Fibroblast of skin of back (primary cell): ENCODE measurements around the gene MAP3K3.
A peak's percentile ranks its signal among the peaks of the same experiment; 100 is the strongest.

Experiments
- DNase-seq: peaks from one replicate; pipeline ENCODE4 v3.0.0-alpha.2; 2013

Gene MAP3K3

GRCh38 chr17:63694950-63695773, 72.9 kb downstream of the MAP3K3 start:
- DNase-seq, result no peak

- DNase-seq, result no peak
Measured at GRCh38 chr17:63695889-63696288, 73.7 kb downstream of the MAP3K3 start.

GRCh38 chr17:63696381-63696961, 74.3 kb downstream of the MAP3K3 start:
- peak; percentile 40 for DNase-seq

- DNase-seq, result peak; percentile 18
Measured at GRCh38 chr17:63697341-63698286, 75.4 kb downstream of the MAP3K3 start.

GRCh38 chr17:63698381-63698885, 76.2 kb downstream of the MAP3K3 start:
- DNase-seq, result no peak

- peak; percentile 66 for DNase-seq
Measured at GRCh38 chr17:63698886-63699637, 76.8 kb downstream of the MAP3K3 start.

GRCh38 chr17:63699638-63700527, 77.7 kb downstream of the MAP3K3 start, which contains the start of gene LIMD2:
Gene LIMD2 (minus strand): TSS chr17:63700125. CDS start chr17:63699298, 827 bp downstream.
- DNase-seq, result peak; percentile 65

GRCh38 chr17:63700528-63701455, 78.6 kb downstream of the MAP3K3 start:
- peak; percentile 54 for DNase-seq

- DNase-seq, result no peak
Measured at GRCh38 chr17:63701456-63701820, 79.2 kb downstream of the MAP3K3 start.

GRCh38 chr17:63701868-63702720, 79.9 kb downstream of the MAP3K3 start:
- no peak for DNase-seq

- DNase-seq, result no peak
Measured at GRCh38 chr17:63702721-63703015, 80.5 kb downstream of the MAP3K3 start.

- no peak for DNase-seq
Measured at GRCh38 chr17:63703029-63703428, 80.8 kb downstream of the MAP3K3 start.

GRCh38 chr17:63703556-63704258, 81.5 kb downstream of the MAP3K3 start:
- no peak for DNase-seq

- DNase-seq, result no peak
Measured at GRCh38 chr17:63704259-63704576, 82.0 kb downstream of the MAP3K3 start.

- no peak for DNase-seq
Measured at GRCh38 chr17:63704836-63705235, 82.6 kb downstream of the MAP3K3 start.

GRCh38 chr17:63705657-63706056, 83.4 kb downstream of the MAP3K3 start:
- no peak for DNase-seq

GRCh38 chr17:63706336-63707082, 84.3 kb downstream of the MAP3K3 start:
- DNase-seq, result no peak

GRCh38 chr17:63707151-63707550, 84.9 kb downstream of the MAP3K3 start:
- no peak for DNase-seq
